MCF 10A (cell line): ENCODE data around the gene CACNA1C. TPM values are rescaled to one million over a fixed set of nuclear protein-coding genes. Genes with fewer than 3 reads are reported as not detected.

Experiments
- BruUV-seq: library from RNA; stranded (reverse); fragments of 400-500 nt; replicated peaks from 2 replicates; lab custom pipeline; 2021; lab: Mats Ljungman, UMichigan
- CTCF ChIA-PET: fragments of 300-600 bp; sonication (Branson Sonifier 250); formaldehyde crosslinking; extraction: SDS; loops from one replicate; lab custom pipeline; 2021; ENCODE audit warnings: antibody characterized with exemption, inconsistent platforms; lab: Yijun Ruan, JAX
- POLR2A ChIA-PET: fragments of 300-600, 350-650 bp; sonication (Branson Sonifier 250); formaldehyde crosslinking; extraction: SDS; loops from one replicate; lab custom pipeline; 2020; ENCODE audit warnings: antibody characterized with exemption, inconsistent platforms; lab: Yijun Ruan, JAX
- DNase-seq: peaks from one replicate; pipeline ENCODE4 v3.0.0-alpha.2; 2018; ENCODE audit not compliant: unreplicated experiment
- H3K27ac Mint-ChIP-seq: one replicate; pipeline ENCODE4 v1.8.0; 2022; ENCODE audit warnings: mild to moderate bottlenecking, low read depth, mixed read lengths; ENCODE audit not compliant: unreplicated experiment
- H3K27me3 Mint-ChIP-seq: one replicate; pipeline ENCODE4 v1.8.0; 2022; ENCODE audit warnings: mixed read lengths; ENCODE audit not compliant: insufficient read depth, unreplicated experiment
- H3K36me3 Mint-ChIP-seq: one replicate; pipeline ENCODE4 v1.8.0; 2022; ENCODE audit warnings: mild to moderate bottlenecking, moderate library complexity, mixed read lengths; ENCODE audit not compliant: insufficient read depth, unreplicated experiment
- H3K4me1 Mint-ChIP-seq: one replicate; pipeline ENCODE4 v1.8.0; 2022; ENCODE audit warnings: mixed read lengths; ENCODE audit not compliant: insufficient read depth, unreplicated experiment
- H3K4me3 Mint-ChIP-seq: one replicate; pipeline ENCODE4 v1.8.0; 2022; ENCODE audit warnings: mild to moderate bottlenecking, moderate library complexity, mixed read lengths; ENCODE audit not compliant: unreplicated experiment
- H3K9me3 Mint-ChIP-seq: one replicate; pipeline ENCODE4 v1.8.0; 2022; ENCODE audit warnings: mixed read lengths; ENCODE audit not compliant: unreplicated experiment
- CTCF ChIP-seq: fragments of 200-600 bp; IDR thresholded peaks from one replicate; pipeline ENCODE4 v1.8.0; 2022; ENCODE audit warnings: antibody characterized with exemption, mild to moderate bottlenecking; ENCODE audit not compliant: unreplicated experiment
- intact Hi-C: fragments of 100-400 bp; cut with micrococcal nuclease; formaldehyde crosslinking; loops from 2 replicates; pipeline ENCODE4 v1.14.1; 2022
- total RNA-seq: library from RNA; stranded (reverse); gene quantifications from 2 replicates; pipeline ENCODE4 v1.2.3, GENCODE V29; 2022

The CACNA1C gene
- total RNA-seq, 1 experiment from 2014 or later, result not detected

- DNase-seq, result no peak
- TF ChIP-seq CTCF, result no peak
- intact Hi-C loops, result no loop called here
- no peaks in the 10 kb centered on the region for H3K36me3 Mint-ChIP-seq
- ChIA-PET CTCF (no interaction called here), POLR2A (no interaction called here)
- no peak overlapping the region for H3K4me3 Mint-ChIP-seq
- H3K9me3 Mint-ChIP-seq, result no peaks in the 10 kb centered on the region
- no peak overlapping the region for H3K27ac Mint-ChIP-seq
- BruUV-seq, result no TSS peak
- H3K27me3 Mint-ChIP-seq, result peaks cover 64% of the 10 kb centered on the region
- H3K4me1 Mint-ChIP-seq, result no peaks in the 10 kb centered on the region
These were observed 354.1 kb downstream of the CACNA1C start for GRCh38 chr12:2406903-2407302.

GRCh38 chr12:2408262-2408661 lies 355.5 kb downstream of the CACNA1C start:
- DNase-seq, result no peak
- ChIA-PET CTCF (interaction anchor here (0.5 to 0.6 kb wide), 2 partner anchors 48 to 444 kb away, joined by 3 to 4 read pairs; no protein-coding TSS in a partner anchor), POLR2A (no interaction called here)
- no peak overlapping the region for H3K27ac Mint-ChIP-seq
- H3K4me1 Mint-ChIP-seq, result no peaks in the 10 kb centered on the region
- H3K9me3 Mint-ChIP-seq, result no peaks in the 10 kb centered on the region
- H3K36me3 Mint-ChIP-seq, result no peaks in the 10 kb centered on the region
- intact Hi-C loops, result no loop called here
- H3K4me3 Mint-ChIP-seq, result no peak overlapping the region
- no peak for TF ChIP-seq CTCF
- no TSS peak for BruUV-seq
- peaks cover 64% of the 10 kb centered on the region for H3K27me3 Mint-ChIP-seq

GRCh38 chr12:2409656-2410265 lies 357.0 kb downstream of the CACNA1C start:
- CTCF ChIA-PET, result interaction anchor here (0.6 kb wide), 1 partner anchor 63 kb away, joined by 3 read pairs; no protein-coding TSS in a partner anchor
- Mint-ChIP-seq H3K36me3 (no peaks in the 10 kb centered on the region), H3K4me1 (no peaks in the 10 kb centered on the region), H3K4me3 (no peak overlapping the region), H3K27me3 (peaks cover 64% of the 10 kb centered on the region), H3K9me3 (no peaks in the 10 kb centered on the region), H3K27ac (no peak overlapping the region)
- POLR2A ChIA-PET, result no interaction called here
- BruUV-seq, result no TSS peak
- DNase-seq, result no peak
- intact Hi-C loops, result no loop called here
- TF ChIP-seq CTCF, result no peak

- Mint-ChIP-seq H3K27me3 (peaks cover 60% of the 10 kb centered on the region), H3K4me3 (no peak overlapping the region), H3K27ac (no peak overlapping the region), H3K9me3 (no peaks in the 10 kb centered on the region), H3K4me1 (no peaks in the 10 kb centered on the region), H3K36me3 (no peaks in the 10 kb centered on the region)
- intact Hi-C loops, result no loop called here
- no peak for DNase-seq
- ChIA-PET CTCF (interaction anchor here (0.6 kb wide), 1 partner anchor 63 kb away, joined by 3 read pairs; no protein-coding TSS in a partner anchor), POLR2A (no interaction called here)
- TF ChIP-seq CTCF, result no peak
- no TSS peak for BruUV-seq
These were observed 357.7 kb downstream of the CACNA1C start for GRCh38 chr12:2410496-2410895.
